MCF 10A (cell line): ENCODE data around the gene MYO1C. TPM values are rescaled to one million over a fixed set of nuclear protein-coding genes. Genes with fewer than 3 reads are reported as not detected.

Experiments
- BruUV-seq: library from RNA; stranded (reverse); fragments of 400-500 nt; replicated peaks from 2 replicates; lab custom pipeline; 2021; lab: Mats Ljungman, UMichigan
- CTCF ChIA-PET: fragments of 300-600 bp; sonication (Branson Sonifier 250); formaldehyde crosslinking; extraction: SDS; loops from one replicate; lab custom pipeline; 2021; ENCODE audit warnings: antibody characterized with exemption, inconsistent platforms; lab: Yijun Ruan, JAX
- POLR2A ChIA-PET: fragments of 300-600, 350-650 bp; sonication (Branson Sonifier 250); formaldehyde crosslinking; extraction: SDS; loops from one replicate; lab custom pipeline; 2020; ENCODE audit warnings: antibody characterized with exemption, inconsistent platforms; lab: Yijun Ruan, JAX
- DNase-seq: peaks from one replicate; pipeline ENCODE4 v3.0.0-alpha.2; 2018; ENCODE audit not compliant: unreplicated experiment
- H3K27ac Mint-ChIP-seq: one replicate; pipeline ENCODE4 v1.8.0; 2022; ENCODE audit warnings: mild to moderate bottlenecking, low read depth, mixed read lengths; ENCODE audit not compliant: unreplicated experiment
- H3K27me3 Mint-ChIP-seq: one replicate; pipeline ENCODE4 v1.8.0; 2022; ENCODE audit warnings: mixed read lengths; ENCODE audit not compliant: insufficient read depth, unreplicated experiment
- H3K36me3 Mint-ChIP-seq: one replicate; pipeline ENCODE4 v1.8.0; 2022; ENCODE audit warnings: mild to moderate bottlenecking, moderate library complexity, mixed read lengths; ENCODE audit not compliant: insufficient read depth, unreplicated experiment
- H3K4me1 Mint-ChIP-seq: one replicate; pipeline ENCODE4 v1.8.0; 2022; ENCODE audit warnings: mixed read lengths; ENCODE audit not compliant: insufficient read depth, unreplicated experiment
- H3K4me3 Mint-ChIP-seq: one replicate; pipeline ENCODE4 v1.8.0; 2022; ENCODE audit warnings: mild to moderate bottlenecking, moderate library complexity, mixed read lengths; ENCODE audit not compliant: unreplicated experiment
- H3K9me3 Mint-ChIP-seq: one replicate; pipeline ENCODE4 v1.8.0; 2022; ENCODE audit warnings: mixed read lengths; ENCODE audit not compliant: unreplicated experiment
- intact Hi-C: fragments of 100-400 bp; cut with micrococcal nuclease; formaldehyde crosslinking; loops from 2 replicates; pipeline ENCODE4 v1.14.1; 2022
- total RNA-seq: library from RNA; stranded (reverse); gene quantifications from 2 replicates; pipeline ENCODE4 v1.2.3, GENCODE V29; 2022
- TF ChIP-seq, protein P1 (sequence below): fragments of 200-600 bp; IDR thresholded peaks from one replicate; pipeline ENCODE4 v1.8.0; 2022; ENCODE audit warnings: antibody characterized with exemption, mild to moderate bottlenecking; ENCODE audit not compliant: unreplicated experiment

Gene MYO1C
- total RNA-seq, 1 experiment from 2014 or later, result 216 TPM

DNA sequence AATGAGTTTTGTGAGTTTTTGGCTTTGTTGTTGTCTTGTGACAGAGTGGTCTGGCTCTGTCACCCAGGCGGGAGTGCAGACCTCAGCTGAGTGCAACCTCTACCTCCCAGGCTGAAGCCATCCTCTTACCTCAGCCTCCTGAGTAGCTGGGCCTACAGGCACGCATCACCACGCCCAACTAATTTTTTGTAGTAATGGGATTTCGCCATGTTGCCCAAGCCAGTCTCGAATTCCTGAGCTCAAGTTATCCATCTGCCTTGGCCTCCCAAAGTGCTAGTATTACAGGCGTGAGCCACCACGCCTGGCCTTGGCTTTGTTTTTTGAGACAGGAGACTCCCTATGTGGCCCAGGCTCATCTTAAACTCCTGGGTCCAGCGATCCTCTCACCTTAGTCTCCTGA, 51.6 kb downstream of the MYO1C start:
- no peak for DNase-seq
- no peak overlapping the region for H3K4me3 Mint-ChIP-seq
- TF ChIP-seq, protein P1, sequence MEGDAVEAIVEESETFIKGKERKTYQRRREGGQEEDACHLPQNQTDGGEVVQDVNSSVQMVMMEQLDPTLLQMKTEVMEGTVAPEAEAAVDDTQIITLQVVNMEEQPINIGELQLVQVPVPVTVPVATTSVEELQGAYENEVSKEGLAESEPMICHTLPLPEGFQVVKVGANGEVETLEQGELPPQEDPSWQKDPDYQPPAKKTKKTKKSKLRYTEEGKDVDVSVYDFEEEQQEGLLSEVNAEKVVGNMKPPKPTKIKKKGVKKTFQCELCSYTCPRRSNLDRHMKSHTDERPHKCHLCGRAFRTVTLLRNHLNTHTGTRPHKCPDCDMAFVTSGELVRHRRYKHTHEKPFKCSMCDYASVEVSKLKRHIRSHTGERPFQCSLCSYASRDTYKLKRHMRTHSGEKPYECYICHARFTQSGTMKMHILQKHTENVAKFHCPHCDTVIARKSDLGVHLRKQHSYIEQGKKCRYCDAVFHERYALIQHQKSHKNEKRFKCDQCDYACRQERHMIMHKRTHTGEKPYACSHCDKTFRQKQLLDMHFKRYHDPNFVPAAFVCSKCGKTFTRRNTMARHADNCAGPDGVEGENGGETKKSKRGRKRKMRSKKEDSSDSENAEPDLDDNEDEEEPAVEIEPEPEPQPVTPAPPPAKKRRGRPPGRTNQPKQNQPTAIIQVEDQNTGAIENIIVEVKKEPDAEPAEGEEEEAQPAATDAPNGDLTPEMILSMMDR, result no peak
- peaks cover 61% of the 10 kb centered on the region for H3K36me3 Mint-ChIP-seq
- H3K27me3 Mint-ChIP-seq, result no peaks in the 10 kb centered on the region
- CTCF ChIA-PET, result interaction anchor here (0.6 kb wide), 1 partner anchor 17 kb away, joined by 6 read pairs; no protein-coding TSS in a partner anchor
- intact Hi-C loops, result no loop called here
- no peak overlapping the region for H3K27ac Mint-ChIP-seq
- H3K4me1 Mint-ChIP-seq, result peaks cover under 1% of the 10 kb centered on the region
- BruUV-seq, result no TSS peak
- POLR2A ChIA-PET, result interaction anchor here (0.6 to 2.0 kb wide), 4 partner anchors 9 to 43 kb away, joined by 3 to 7 read pairs (median 4); partner anchors contain the start of gene CRK
- H3K9me3 Mint-ChIP-seq, result no peaks in the 10 kb centered on the region

DNA sequence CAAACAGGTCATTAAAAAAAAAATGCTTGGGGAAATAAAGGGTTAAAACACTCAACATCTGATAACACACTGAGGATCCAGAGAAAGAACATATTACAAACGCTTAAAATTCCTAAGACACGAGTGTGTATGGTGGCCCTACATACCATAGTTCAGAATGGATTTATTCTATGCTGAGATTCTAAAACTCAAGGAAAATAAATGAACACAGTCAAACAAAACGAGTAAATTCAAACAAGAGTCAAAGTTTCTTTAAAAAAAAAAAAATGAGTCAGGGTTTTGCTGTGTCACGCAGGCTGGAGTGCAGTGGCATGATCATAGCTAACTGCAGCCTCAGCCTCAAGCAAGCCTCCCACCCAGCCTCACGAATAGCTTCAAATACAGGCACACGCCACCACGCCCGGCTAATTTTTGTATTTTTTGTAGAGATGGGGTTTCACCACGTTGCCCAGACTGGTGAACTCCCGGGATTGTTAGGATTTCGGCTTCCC, 53.8 kb downstream of the MYO1C start:
- H3K9me3 Mint-ChIP-seq, result no peaks in the 10 kb centered on the region
- BruUV-seq, result no TSS peak
- no peak overlapping the region for H3K4me3 Mint-ChIP-seq
- ChIA-PET POLR2A (interaction anchor here (2.0 kb wide), 1 partner anchor 16 kb away, joined by 6 read pairs; no protein-coding TSS in a partner anchor), CTCF (interaction anchor here (1.0 to 1.2 kb wide), 2 partner anchors 12 to 78 kb away, joined by 3 to 5 read pairs; partner anchors contain the start of gene INPP5K)
- TF ChIP-seq, protein P1, result no peak
- peaks cover 68% of the 10 kb centered on the region for H3K36me3 Mint-ChIP-seq
- intact Hi-C loops, result no loop called here
- no peak for DNase-seq
- no peaks in the 10 kb centered on the region for H3K27me3 Mint-ChIP-seq
- no peak overlapping the region for H3K27ac Mint-ChIP-seq
- H3K4me1 Mint-ChIP-seq, result peaks cover 6% of the 10 kb centered on the region

DNA sequence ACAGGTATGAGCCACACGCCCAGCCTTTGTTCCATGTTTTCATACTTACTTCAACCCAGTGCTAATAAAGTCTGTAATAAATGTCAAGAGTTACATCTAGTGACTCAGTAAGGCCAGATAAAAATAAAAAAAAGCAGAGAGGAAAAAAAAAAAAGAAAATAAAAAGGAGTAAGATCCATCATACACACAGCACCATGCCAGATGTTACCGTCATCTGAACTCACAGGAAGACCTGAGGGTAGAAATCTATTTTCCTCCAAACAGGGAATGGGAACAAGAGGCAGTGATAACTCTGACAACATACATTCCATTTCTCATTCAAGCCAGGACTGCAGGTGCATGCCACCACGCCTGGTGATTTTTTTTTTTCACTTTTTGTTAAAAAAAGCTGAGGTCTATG, 57.2 kb downstream of the MYO1C start:
- POLR2A ChIA-PET, result interaction anchor here (0.9 to 1.6 kb wide), 3 partner anchors 8 to 44 kb away, joined by 4 to 8 read pairs (median 4); partner anchors contain the start of gene YWHAE

DNA sequence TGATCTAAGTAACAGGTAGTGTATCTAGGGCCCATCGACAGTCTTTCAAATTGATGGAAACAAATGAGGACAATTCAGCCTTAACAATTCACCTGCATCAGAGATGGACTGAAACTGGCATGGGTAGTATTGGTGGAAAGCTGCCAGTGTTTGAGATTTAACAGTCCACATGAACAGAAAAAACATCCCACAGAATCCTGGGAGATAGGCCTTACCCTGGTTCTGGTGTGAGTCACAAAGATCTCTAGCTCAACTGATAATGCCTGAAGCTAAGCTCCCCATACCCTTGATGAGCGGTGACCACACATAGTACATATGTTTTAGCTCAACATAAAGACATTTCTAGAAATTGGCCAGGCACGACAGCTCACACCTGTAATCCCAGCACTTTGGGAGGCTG, 58.3 kb downstream of the MYO1C start:
- H3K4me3 Mint-ChIP-seq, result no peak overlapping the region
- no TSS peak for BruUV-seq
- H3K9me3 Mint-ChIP-seq, result no peaks in the 10 kb centered on the region
- ChIA-PET CTCF (interaction anchor here (0.6 kb wide), 1 partner anchor 64 kb away, joined by 3 read pairs; no protein-coding TSS in a partner anchor), POLR2A (interaction anchor here (0.7 to 1.6 kb wide), 2 partner anchors 9 to 22 kb away, joined by 4 to 8 read pairs; partner anchors contain the start of gene CRK)
- no peak for DNase-seq
- no peaks in the 10 kb centered on the region for H3K27me3 Mint-ChIP-seq
- peaks cover 76% of the 10 kb centered on the region for H3K36me3 Mint-ChIP-seq
- H3K4me1 Mint-ChIP-seq, result peaks cover 6% of the 10 kb centered on the region
- TF ChIP-seq, protein P1, result no peak
- intact Hi-C loops, result no loop called here
- H3K27ac Mint-ChIP-seq, result no peak overlapping the region

More for the DNA sequence above, 57.2 kb downstream of the MYO1C start:
- intact Hi-C loops, result no loop called here
- no peak for DNase-seq
- CTCF ChIA-PET, result interaction anchor here (0.7 kb wide), 1 partner anchor 214 kb away, joined by 5 read pairs; the partner anchor contains the start of gene RILP
- no peaks in the 10 kb centered on the region for H3K9me3 Mint-ChIP-seq
- H3K27me3 Mint-ChIP-seq, result no peaks in the 10 kb centered on the region
- H3K27ac Mint-ChIP-seq, result peak overlapping the region; percentile 61
- H3K4me3 Mint-ChIP-seq, result no peak overlapping the region
- H3K4me1 Mint-ChIP-seq, result peaks cover 6% of the 10 kb centered on the region
- H3K36me3 Mint-ChIP-seq, result peaks cover 74% of the 10 kb centered on the region
- TSS peak; percentile 30 for BruUV-seq
- TF ChIP-seq, protein P1, result no peak
